GM21423 (cell line): ENCODE data around the gene BCAN.

Experiments used
- ATAC-seq: cut with Tn5 transposase; IDR thresholded peaks from one replicate; pipeline ENCODE4 v1.9.1; 2021; ENCODE audit warnings: mild to moderate bottlenecking, moderate library complexity; ENCODE audit not compliant: unreplicated experiment

BCAN gene

GRCh38 chr1:156694690-156694962 lies 52.7 kb downstream of the BCAN start:
- ATAC-seq: no peak

- no peak for ATAC-seq
Measured at GRCh38 chr1:156696755-156697154, 54.8 kb downstream of the BCAN start.

GRCh38 chr1:156697481-156697880 lies 55.6 kb downstream of the BCAN start:
- ATAC-seq: no peak

GRCh38 chr1:156698995-156699394 lies 57.1 kb downstream of the BCAN start:
- no peak for ATAC-seq

GRCh38 chr1:156700736-156701531 lies 59.0 kb downstream of the BCAN start:
- no peak for ATAC-seq

- ATAC-seq: no peak
Measured at GRCh38 chr1:156703336-156703735, 61.4 kb downstream of the BCAN start.

GRCh38 chr1:156703741-156704140 lies 61.8 kb downstream of the BCAN start:
- ATAC-seq: no peak

GRCh38 chr1:156704166-156704711 lies 62.3 kb downstream of the BCAN start:
- no peak for ATAC-seq

- ATAC-seq: no peak
Measured at GRCh38 chr1:156704930-156705320, 63.0 kb downstream of the BCAN start.

- no peak for ATAC-seq
Measured at GRCh38 chr1:156705321-156705917, 63.5 kb downstream of the BCAN start, which contains the start of gene CRABP2. Gene CRABP2 (minus strand): TSS chr1:156705583. CDS start chr1:156705446, 137 bp downstream.

GRCh38 chr1:156705918-156706656 lies 64.2 kb downstream of the BCAN start:
- ATAC-seq: no peak

- ATAC-seq: no peak
Measured at GRCh38 chr1:156706657-156707416, 64.9 kb downstream of the BCAN start.

- no peak for ATAC-seq
Measured at GRCh38 chr1:156707417-156708217, 65.7 kb downstream of the BCAN start.

GRCh38 chr1:156708218-156708661 lies 66.3 kb downstream of the BCAN start:
- no peak for ATAC-seq

- no peak for ATAC-seq
Measured at GRCh38 chr1:156709031-156709430, 67.1 kb downstream of the BCAN start.
